Neuronal stem cell (in vitro differentiated cells): ENCODE data around the gene IL17C.

ENCODE experiments used
- DNase-seq: peaks from one replicate; pipeline ENCODE4 v3.0.0-alpha.2; 2013; ENCODE audit warnings: low spot score
- H2AFZ ChIP-seq: one replicate; pipeline ENCODE4 v1.6.1; 2013; ENCODE audit warnings: mild to moderate bottlenecking, low read length, inconsistent platforms
- H2AK5ac ChIP-seq: 2 replicates; pipeline ENCODE4 v1.6.1; 2013; ENCODE audit warnings: low read depth, mild to moderate bottlenecking, inconsistent platforms, low read length, moderate library complexity, mixed read lengths
- H2BK120ac ChIP-seq: 2 replicates; pipeline ENCODE4 v1.6.1; 2013; ENCODE audit warnings: low read depth, mild to moderate bottlenecking, inconsistent platforms, low read length, moderate library complexity, mixed read lengths
- H2BK12ac ChIP-seq: one replicate; pipeline ENCODE4 v1.6.1; 2013; ENCODE audit warnings: low read length, inconsistent platforms
- H2BK15ac ChIP-seq: 2 replicates; pipeline ENCODE4 v1.6.1; 2013; ENCODE audit warnings: mild to moderate bottlenecking, low read length, inconsistent platforms, mixed read lengths
- H2BK5ac ChIP-seq: one replicate; pipeline ENCODE4 v1.6.1; 2013; ENCODE audit warnings: inconsistent platforms, mild to moderate bottlenecking, low read length, moderate library complexity
- H3K14ac ChIP-seq: one replicate; pipeline ENCODE4 v1.6.1; 2013; ENCODE audit warnings: low read length, inconsistent platforms
- H3K18ac ChIP-seq: 2 replicates; pipeline ENCODE4 v1.6.1; 2013; ENCODE audit warnings: low read length, inconsistent platforms
- H3K23ac ChIP-seq: 2 replicates; pipeline ENCODE4 v1.6.1; 2013; ENCODE audit warnings: low read depth, mild to moderate bottlenecking, mixed read lengths, low read length, inconsistent platforms; ENCODE audit not compliant: poor library complexity
- H3K27ac ChIP-seq: replicated peaks from 3 replicates; pipeline ENCODE4 v1.5.1; 2013; ENCODE audit warnings: low read length, inconsistent platforms
- H3K27me3 ChIP-seq, 3 experiments: 2 replicates each; pipeline ENCODE4 v1.6.1; 2013; ENCODE audit warnings: low read length in 3 of 3, mild to moderate bottlenecking in 2 of 3, inconsistent platforms in 1 of 3, low read depth in 1 of 3, mixed read lengths in 1 of 3, moderate library complexity in 1 of 3; ENCODE audit not compliant: control insufficient read depth in 3 of 3, insufficient read depth in 3 of 3
- H3K36me3 ChIP-seq, 2 donors: replicated peaks in 1 of 2; 2 replicates each; pipeline ENCODE4 v1.6.1; 2013; ENCODE audit warnings: low read length in 2 of 2; ENCODE audit not compliant: control insufficient read depth in 2 of 2, insufficient read depth in 2 of 2
- H3K4ac ChIP-seq: 2 replicates; pipeline ENCODE4 v1.6.1; 2013; ENCODE audit warnings: inconsistent platforms, mild to moderate bottlenecking, low read length, moderate library complexity
- H3K4me1 ChIP-seq, 2 donors: 1 replicate in 1 of 2; 2 replicates in 1 of 2; pipeline ENCODE4 v1.6.1; 2013; ENCODE audit warnings: low read length in 2 of 2, low read depth in 1 of 2; ENCODE audit not compliant: control insufficient read depth in 2 of 2, insufficient read depth in 1 of 2
- H3K4me2 ChIP-seq: one replicate; pipeline ENCODE4 v1.6.1; 2013; ENCODE audit warnings: mild to moderate bottlenecking, low read length, inconsistent platforms; ENCODE audit not compliant: insufficient read depth, poor library complexity, severe bottlenecking
- H3K4me3 ChIP-seq, 2 donors: 2 replicates each; pipeline ENCODE4 v1.5.1; 2013; ENCODE audit warnings: low read length in 2 of 2, mild to moderate bottlenecking in 2 of 2, inconsistent platforms in 1 of 2, moderate library complexity in 1 of 2
- H3K79me1 ChIP-seq: one replicate; pipeline ENCODE4 v1.6.1; 2013; ENCODE audit warnings: low read depth, mild to moderate bottlenecking, inconsistent platforms, low read length, moderate library complexity
- H3K9ac ChIP-seq: one replicate; pipeline ENCODE4 v1.6.1; 2013; ENCODE audit warnings: mild to moderate bottlenecking, low read depth, low read length, inconsistent platforms; ENCODE audit not compliant: poor library complexity
- H3K9me3 ChIP-seq, 2 donors: replicated peaks in 1 of 2; 2 replicates each; pipeline versions ENCODE3 to v1.6.1; 2013; ENCODE audit warnings: low read length in 2 of 2, mild to moderate bottlenecking in 2 of 2, inconsistent platforms in 1 of 2, low read depth in 1 of 2, mixed read lengths in 1 of 2, moderate library complexity in 1 of 2; ENCODE audit not compliant: control insufficient read depth in 2 of 2, insufficient read depth in 1 of 2
- H4K8ac ChIP-seq: one replicate; pipeline ENCODE4 v1.6.1; 2013; ENCODE audit warnings: low read depth, mild to moderate bottlenecking, inconsistent platforms, low read length, moderate library complexity
- H4K91ac ChIP-seq: one replicate; pipeline ENCODE4 v1.6.1; 2013; ENCODE audit warnings: low read length, low read depth, mild to moderate bottlenecking, inconsistent platforms; ENCODE audit not compliant: poor library complexity
- WGBS, 2 donors: extraction: QIAGEN DNeasy Blood & Tissue Kit; methylation state at CpG; one replicate each; pipeline ENCODE4 v1.1.7; 2013; ENCODE audit warnings: missing lambda C conversion rate in 2 of 2, mixed read lengths in 1 of 2; ENCODE audit not compliant: insufficient read length in 2 of 2, insufficient replicate concordance in 1 of 2; ENCODE audit errors: extremely low coverage in 2 of 2; 5-methylcytosine and 5-hydroxymethylcytosine counted together

IL17C gene

GRCh38 chr16:88634141-88634993 is 4.0 kb upstream of the IL17C start:
- Histone ChIP-seq H3K36me3 (peaks cover 26 to 45% of the 10 kb centered on the region in 2 donors), H3K9me3 (peaks cover 0 to 1% of the 10 kb centered on the region in 2 donors), H4K91ac (no peak overlapping the region), H3K4me2 (peak overlapping the region; percentile 98), H3K23ac (peak overlapping the region; percentile 96), H3K79me1 (peaks cover 4% of the 10 kb centered on the region), H2AFZ (no peak overlapping the region), H2BK15ac (peak overlapping the region; percentile 67), H3K4me3 (peak overlapping the region in 1 of 2 donors; percentile 79), H2BK12ac (peak overlapping the region; percentile 73), H2AK5ac (peak overlapping the region; percentile 63), H2BK5ac (peak overlapping the region; percentile 90), H3K14ac (peak overlapping the region; percentile 97), H3K9ac (peak overlapping the region; percentile 84), H4K8ac (no peak overlapping the region), H3K27ac (no peak overlapping the region), H2BK120ac (no peak overlapping the region), H3K27me3 (peaks cover 0 to 34% (median 1%) of the 10 kb centered on the region in 3 experiments), H3K4me1 (peaks cover 0 to 11% of the 10 kb centered on the region in 2 donors), H3K18ac (peak overlapping the region; percentile 95), H3K4ac (peak overlapping the region; percentile 23)
- DNase-seq: peak; percentile 46
- no CpG with 5 or more reads among the region's 82 CpGs for WGBS, 2 donors

- Histone ChIP-seq H2BK120ac (no peak overlapping the region), H2BK15ac (peak overlapping the region; percentile 75), H3K27ac (no peak overlapping the region), H2AK5ac (peak overlapping the region; percentile 53), H3K79me1 (peaks cover 4% of the 10 kb centered on the region), H3K27me3 (peaks cover 0 to 42% (median 4%) of the 10 kb centered on the region in 3 experiments), H3K4me1 (peaks cover 0 to 11% of the 10 kb centered on the region in 2 donors), H3K18ac (peak overlapping the region; percentile 95), H3K9me3 (peaks cover 0 to 1% of the 10 kb centered on the region in 2 donors), H3K36me3 (peaks cover 19 to 37% of the 10 kb centered on the region in 2 donors), H3K4ac (no peak overlapping the region), H3K23ac (peak overlapping the region; percentile 68), H4K91ac (no peak overlapping the region), H3K9ac (peak overlapping the region; percentile 84), H2BK5ac (peak overlapping the region; percentile 90), H2AFZ (no peak overlapping the region), H3K4me3 (peak overlapping the region in 1 of 2 donors; percentile 79), H4K8ac (no peak overlapping the region), H3K14ac (peak overlapping the region; percentile 58), H3K4me2 (peak overlapping the region; percentile 98), H2BK12ac (no peak overlapping the region)
- no peak for DNase-seq
- no CpG with 5 or more reads among the region's 28 CpGs for WGBS, 2 donors
Measured at GRCh38 chr16:88634994-88635670, 3.2 kb upstream of the IL17C start.

- peaks cover 15 to 30% of the 10 kb centered on the region in 2 donors for H3K36me3 ChIP-seq
- peaks cover 0 to 1% of the 10 kb centered on the region in 2 donors for H3K9me3 ChIP-seq
- H3K4me1 ChIP-seq: peaks cover 0 to 11% of the 10 kb centered on the region in 2 donors
- H4K91ac ChIP-seq: peak overlapping the region; percentile 53
- H2AK5ac ChIP-seq: peak overlapping the region; percentile 53
- H2AFZ ChIP-seq: no peak overlapping the region
- H3K27ac ChIP-seq: no peak overlapping the region
- H2BK15ac ChIP-seq: peak overlapping the region; percentile 75
- no peak overlapping the region for H4K8ac ChIP-seq
- no CpG with 5 or more reads among the region's 17 CpGs for WGBS, 2 donors
- H2BK120ac ChIP-seq: no peak overlapping the region
- no peak overlapping the region for H3K4me3 ChIP-seq
- peak overlapping the region; percentile 48 for H3K18ac ChIP-seq
- no peak for DNase-seq
- peak overlapping the region; percentile 55 for H3K23ac ChIP-seq
- peak overlapping the region; percentile 22 for H2BK12ac ChIP-seq
- no peak overlapping the region for H3K4me2 ChIP-seq
- H3K4ac ChIP-seq: no peak overlapping the region
- peaks cover 4% of the 10 kb centered on the region for H3K79me1 ChIP-seq
- no peak overlapping the region for H3K9ac ChIP-seq
- peak overlapping the region; percentile 90 for H2BK5ac ChIP-seq
- H3K27me3 ChIP-seq: peaks cover 0 to 48% (median 4%) of the 10 kb centered on the region in 3 experiments
- H3K14ac ChIP-seq: no peak overlapping the region
Measured at GRCh38 chr16:88635671-88636319, 2.6 kb upstream of the IL17C start.
